Loucy (cell line): ENCODE measurements around the gene MN1.

Experiments
- H2AFZ ChIP-seq: fragments of 200-600 bp; sonication (generic); 2 replicates; pipeline ENCODE4 v1.6.0; 2016; ENCODE audit warnings: antibody characterized with exemption, mild to moderate bottlenecking, low read length, moderate library complexity
- H3F3A ChIP-seq: fragments of 200-600 bp; 2 replicates; pipeline ENCODE4 v1.6.0; 2016; ENCODE audit warnings: antibody characterized with exemption, low read depth, mild to moderate bottlenecking
- H3K27me3 ChIP-seq: fragments of 200-600 bp; sonication (generic); 2 replicates; pipeline ENCODE4 v1.6.1; 2014; ENCODE audit warnings: low read length, mild to moderate bottlenecking; ENCODE audit not compliant: insufficient read depth, poor library complexity, severe bottlenecking
- H3K36me3 ChIP-seq: fragments of 200-600 bp; sonication (generic); 2 replicates; pipeline ENCODE4 v1.6.1; 2016; ENCODE audit warnings: low read length; ENCODE audit not compliant: insufficient read depth
- H3K4me1 ChIP-seq: fragments of 200-600 bp; sonication (generic); 2 replicates; pipeline ENCODE4 v1.5.1; 2014; ENCODE audit warnings: low read length, mild to moderate bottlenecking; ENCODE audit not compliant: insufficient read depth, poor library complexity, severe bottlenecking
- H3K4me2 ChIP-seq: fragments of 200-600 bp; sonication (generic); 2 replicates; pipeline ENCODE4 v1.6.0; 2014; ENCODE audit warnings: antibody characterized with exemption, low read length, low read depth, mild to moderate bottlenecking; ENCODE audit not compliant: poor library complexity, severe bottlenecking
- H3K4me3 ChIP-seq: fragments of 200-600 bp; sonication (generic); 2 replicates; pipeline ENCODE4 v1.5.1; 2014; ENCODE audit warnings: low read length, mild to moderate bottlenecking, mixed read lengths; ENCODE audit not compliant: poor library complexity, severe bottlenecking
- H3K79me2 ChIP-seq: fragments of 200-600 bp; sonication (generic); 2 replicates; pipeline ENCODE4 v1.6.1; 2014; ENCODE audit warnings: low read length; ENCODE audit not compliant: insufficient read depth
- H3K9ac ChIP-seq: fragments of 200-600 bp; sonication (generic); 2 replicates; pipeline ENCODE4 v1.6.0; 2014; ENCODE audit warnings: mild to moderate bottlenecking, low read depth, low read length, moderate library complexity; ENCODE audit not compliant: poor library complexity, severe bottlenecking
- H3K9me2 ChIP-seq: fragments of 200-600 bp; sonication (generic); replicated peaks from 2 replicates; pipeline ENCODE4 v1.6.1; 2016; ENCODE audit warnings: low read depth, low read length, mixed read lengths
- H3K9me3 ChIP-seq: fragments of 200-600 bp; sonication (generic); 2 replicates; pipeline ENCODE4 v1.6.1; 2014; ENCODE audit warnings: mild to moderate bottlenecking, antibody characterized with exemption, low read length, low read depth; ENCODE audit not compliant: insufficient read depth
- H4K20me1 ChIP-seq: fragments of 200-600 bp; sonication (generic); 2 replicates; pipeline ENCODE4 v1.6.0; 2014; ENCODE audit warnings: antibody characterized with exemption, low read length, mild to moderate bottlenecking; ENCODE audit not compliant: insufficient read depth, poor library complexity, severe bottlenecking
- CTCF ChIP-seq: fragments of 200-600 bp; sonication (generic); conservative IDR thresholded peaks from 2 replicates; pipeline ENCODE4 v1.5.1; 2014; ENCODE audit warnings: mild to moderate bottlenecking, antibody characterized with exemption, low read length
- EZH2phosphoT487 ChIP-seq: fragments of 200-600 bp; IDR thresholded peaks from 2 replicates; pipeline ENCODE4 v1.6.1; 2018; ENCODE audit warnings: antibody characterized with exemption, mild to moderate bottlenecking, moderate library complexity, borderline replicate concordance

Gene MN1

GRCh38 chr22:27704581-27704980 lies 97.0 kb downstream of the MN1 start:
- Histone ChIP-seq H3K79me2 (no peaks in the 10 kb centered on the region), H3K4me1 (no peaks in the 10 kb centered on the region), H2AFZ (no peak overlapping the region), H3K9me3 (no peaks in the 10 kb centered on the region), H3K4me2 (no peak overlapping the region), H3K9ac (no peak overlapping the region), H3K4me3 (no peak overlapping the region), H3K36me3 (no peaks in the 10 kb centered on the region), H3K27me3 (no peaks in the 10 kb centered on the region), H3F3A (no peaks in the 10 kb centered on the region), H3K9me2 (no peaks in the 10 kb centered on the region), H4K20me1 (no peaks in the 10 kb centered on the region)
- TF ChIP-seq EZH2phosphoT487 (no peak), CTCF (no peak)

- no peaks in the 10 kb centered on the region for H3F3A ChIP-seq
- TF ChIP-seq CTCF (no peak), EZH2phosphoT487 (no peak)
- no peaks in the 10 kb centered on the region for H3K27me3 ChIP-seq
- H3K79me2 ChIP-seq: no peaks in the 10 kb centered on the region
- no peak overlapping the region for H3K4me2 ChIP-seq
- H3K9me3 ChIP-seq: peaks cover 6% of the 10 kb centered on the region; the same call in 1 of the 2 replicates
- H3K9ac ChIP-seq: no peak overlapping the region
- no peaks in the 10 kb centered on the region for H3K9me2 ChIP-seq
- no peak overlapping the region for H3K4me3 ChIP-seq
- no peaks in the 10 kb centered on the region for H3K36me3 ChIP-seq
- no peaks in the 10 kb centered on the region for H3K4me1 ChIP-seq
- H2AFZ ChIP-seq: no peak overlapping the region
- H4K20me1 ChIP-seq: no peaks in the 10 kb centered on the region
Observed at GRCh38 chr22:27699383-27700019, 102.1 kb downstream of the MN1 start.

DNA sequence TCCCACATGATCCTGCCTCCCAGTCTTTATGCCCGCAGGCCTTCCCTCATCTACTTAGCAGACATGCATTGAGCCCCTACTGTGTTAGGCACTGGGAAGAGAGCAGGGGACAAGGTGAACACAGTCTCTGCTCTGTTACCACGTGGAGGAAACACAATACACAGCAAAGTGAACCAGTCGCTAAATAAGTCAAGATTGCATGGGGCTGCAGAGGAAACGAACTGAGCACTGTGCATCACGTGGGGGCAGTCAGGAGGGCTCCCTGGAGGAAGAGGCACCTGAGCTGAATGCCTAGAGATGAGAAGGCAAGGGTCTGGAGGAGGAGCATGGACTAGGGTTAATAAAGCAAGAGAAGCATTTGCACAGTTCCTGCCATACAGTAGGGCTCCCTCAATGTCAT lies 102.7 kb downstream of the MN1 start:
- Histone ChIP-seq H2AFZ (no peak overlapping the region), H3K36me3 (no peaks in the 10 kb centered on the region), H3K9me3 (peaks cover 6% of the 10 kb centered on the region; the same call in 1 of the 2 replicates), H3K9me2 (no peaks in the 10 kb centered on the region), H3K4me2 (no peak overlapping the region), H3K4me3 (no peak overlapping the region), H3K4me1 (no peaks in the 10 kb centered on the region), H3K27me3 (no peaks in the 10 kb centered on the region), H3K9ac (no peak overlapping the region), H3F3A (no peaks in the 10 kb centered on the region), H3K79me2 (no peaks in the 10 kb centered on the region), H4K20me1 (no peaks in the 10 kb centered on the region)
- TF ChIP-seq EZH2phosphoT487 (no peak), CTCF (no peak)
